ENCODE results near the gene FGF2. TPM values are rescaled to one million over a fixed set of nuclear protein-coding genes. Genes with fewer than 3 reads are reported as not detected.

The FGF2 gene
- total RNA-seq, 4 donors from 2014 or later, result 5.1 to 57.9 (median 33.5) TPM

DNA sequence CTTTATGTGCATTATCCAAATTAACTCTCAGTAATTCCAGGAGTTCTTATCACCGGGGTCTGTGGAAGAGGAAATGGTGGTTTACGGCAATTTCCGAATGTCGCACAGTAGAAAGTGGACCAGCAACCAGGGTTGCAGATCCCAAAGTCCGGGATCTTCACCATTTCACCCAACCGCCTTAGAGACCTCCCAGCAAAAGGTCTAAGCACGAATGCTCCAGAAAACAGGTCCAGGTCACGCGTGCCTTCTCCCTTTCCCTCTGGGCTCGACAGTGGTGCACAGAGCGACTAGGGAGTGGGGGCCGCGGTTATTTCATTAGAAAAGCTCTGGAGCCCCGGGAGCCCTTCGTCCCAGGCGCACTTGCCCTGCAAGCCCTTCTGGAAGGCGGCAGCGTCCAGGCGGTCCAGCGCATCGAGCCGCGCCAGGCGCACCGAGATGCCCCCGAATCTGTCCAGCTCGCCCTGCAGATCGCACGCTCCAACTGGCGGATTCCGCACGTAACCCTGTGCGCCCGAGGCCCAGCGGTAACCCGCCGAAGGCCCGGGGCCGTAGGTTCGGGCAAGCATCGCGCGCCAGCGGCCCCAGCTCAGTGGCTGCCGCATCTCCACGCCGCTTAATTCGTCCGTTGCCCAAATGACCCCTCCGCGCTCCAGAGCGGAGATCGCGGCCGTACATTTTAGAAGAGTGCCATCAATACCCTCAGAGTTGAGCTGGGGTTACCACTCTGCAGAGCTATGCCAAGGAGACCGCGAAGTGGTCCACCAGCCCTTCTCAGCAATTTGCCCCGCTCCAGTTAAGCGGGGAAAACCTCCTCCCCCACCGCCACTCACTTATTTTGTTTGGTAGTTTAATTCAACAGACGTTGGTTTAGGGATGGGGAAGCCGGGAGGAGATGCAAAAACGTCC is 95.6 kb downstream of the FGF2 start, which contains the start of gene NUDT6:
Gene NUDT6, minus strand, starts transcription at position 627 of the 906 bp plus-strand sequence. Its CDS starts 25 bp downstream, at position 602.
- Histone ChIP-seq H3K27me3 (no peaks in the 10 kb centered on the region), H3K9me3 (no peaks in the 10 kb centered on the region), H3K4me3 (peak within 1 kb of the TSS; percentile 76 to 83), H3K27ac (peak within 1 kb of the TSS; percentile 79 to 81), H3K36me3 (no peaks in the 10 kb centered on the region), H3K4me1 (peaks cover 0 to 6% of the 10 kb centered on the region in 2 donors)
- intact Hi-C loops (cut with DNase I; ENCODE audit: low total_unique reads), result loop anchor here (5.0 kb wide), 1 partner anchor 165 kb away; no protein-coding TSS in a partner anchor
- no peak for TF ChIP-seq POLR2A (IDR thresholded peaks at IDR 0.05)
- TF ChIP-seq, protein P1, sequence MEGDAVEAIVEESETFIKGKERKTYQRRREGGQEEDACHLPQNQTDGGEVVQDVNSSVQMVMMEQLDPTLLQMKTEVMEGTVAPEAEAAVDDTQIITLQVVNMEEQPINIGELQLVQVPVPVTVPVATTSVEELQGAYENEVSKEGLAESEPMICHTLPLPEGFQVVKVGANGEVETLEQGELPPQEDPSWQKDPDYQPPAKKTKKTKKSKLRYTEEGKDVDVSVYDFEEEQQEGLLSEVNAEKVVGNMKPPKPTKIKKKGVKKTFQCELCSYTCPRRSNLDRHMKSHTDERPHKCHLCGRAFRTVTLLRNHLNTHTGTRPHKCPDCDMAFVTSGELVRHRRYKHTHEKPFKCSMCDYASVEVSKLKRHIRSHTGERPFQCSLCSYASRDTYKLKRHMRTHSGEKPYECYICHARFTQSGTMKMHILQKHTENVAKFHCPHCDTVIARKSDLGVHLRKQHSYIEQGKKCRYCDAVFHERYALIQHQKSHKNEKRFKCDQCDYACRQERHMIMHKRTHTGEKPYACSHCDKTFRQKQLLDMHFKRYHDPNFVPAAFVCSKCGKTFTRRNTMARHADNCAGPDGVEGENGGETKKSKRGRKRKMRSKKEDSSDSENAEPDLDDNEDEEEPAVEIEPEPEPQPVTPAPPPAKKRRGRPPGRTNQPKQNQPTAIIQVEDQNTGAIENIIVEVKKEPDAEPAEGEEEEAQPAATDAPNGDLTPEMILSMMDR (IDR thresholded peaks at IDR 0.05), result no peak
- DNase-seq, result peak; percentile 46 to 56

- peak; percentile 83 to 86 for DNase-seq
- no peaks in the 10 kb centered on the region for H3K36me3 ChIP-seq
- no peaks in the 10 kb centered on the region for H3K27me3 ChIP-seq
- H3K27ac ChIP-seq, result peak overlapping the region; percentile 79 to 81
- intact Hi-C loops (cut with DNase I; ENCODE audit: low total_unique reads), result loop anchor here (5.0 kb wide), 1 partner anchor 166 kb away; no protein-coding TSS in a partner anchor
- peaks cover 0 to 6% of the 10 kb centered on the region in 2 donors for H3K4me1 ChIP-seq
- TF ChIP-seq, protein P1 (IDR thresholded peaks at IDR 0.05), result no peak
- TF ChIP-seq POLR2A (IDR thresholded peaks at IDR 0.05), result peak in 1 of 2 donors; percentile 15
- H3K9me3 ChIP-seq, result no peaks in the 10 kb centered on the region
- peak overlapping the region; percentile 76 to 83 for H3K4me3 ChIP-seq
Observed at GRCh38 chr4:122922877-122923511, 96.4 kb downstream of the FGF2 start.

GRCh38 chr4:122928930-122929329 is 102.3 kb downstream of the FGF2 start:
- Histone ChIP-seq H3K4me1 (peaks cover 0 to 3% of the 10 kb centered on the region in 2 donors), H3K36me3 (no peaks in the 10 kb centered on the region), H3K27ac (no peak overlapping the region), H3K4me3 (no peak overlapping the region), H3K27me3 (no peaks in the 10 kb centered on the region), H3K9me3 (no peaks in the 10 kb centered on the region)
- TF ChIP-seq, protein P1 (IDR thresholded peaks at IDR 0.05), result no peak
- TF ChIP-seq POLR2A (IDR thresholded peaks at IDR 0.05), result no peak
- intact Hi-C loops (cut with DNase I; ENCODE audit: low total_unique reads), result no loop called here
- DNase-seq, result no peak

DNA sequence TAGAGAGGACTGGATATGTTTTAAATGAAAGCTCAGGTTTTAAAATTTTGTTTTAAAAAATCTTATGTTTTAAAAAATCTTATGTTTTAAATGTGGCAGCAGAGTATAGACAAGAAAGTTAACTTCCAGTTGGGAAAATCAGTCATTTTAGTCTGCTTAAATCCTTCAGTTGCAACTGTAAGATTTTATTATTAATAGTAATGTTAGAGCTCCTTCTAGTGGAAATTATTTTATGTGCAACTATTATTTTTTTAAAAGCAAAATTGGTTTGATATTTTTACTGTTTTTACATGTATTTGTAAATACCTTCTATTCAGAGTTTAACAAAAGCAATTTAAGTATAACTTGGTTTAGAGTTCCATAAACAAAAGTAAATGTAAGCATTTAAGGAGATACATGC is 104.2 kb downstream of the FGF2 start:
- Histone ChIP-seq H3K27me3 (no peaks in the 10 kb centered on the region), H3K27ac (no peak overlapping the region), H3K9me3 (no peaks in the 10 kb centered on the region), H3K4me1 (no peaks in the 10 kb centered on the region), H3K4me3 (no peak overlapping the region), H3K36me3 (no peaks in the 10 kb centered on the region)
- TF ChIP-seq, protein P1 (IDR thresholded peaks at IDR 0.05), result peak; percentile 36 to 70 (median 58)
- TF ChIP-seq POLR2A (IDR thresholded peaks at IDR 0.05), result no peak
- DNase-seq, result no peak
- intact Hi-C loops (cut with DNase I; ENCODE audit: low total_unique reads), result no loop called here

Data from uterus (tissue), 4 donors.